K562 (cell line): ENCODE results near the gene MTA2. TPM values are rescaled to one million over a fixed set of nuclear protein-coding genes. Genes with fewer than 3 reads are reported as not detected.

Experiments
- FOXJ3 ChIP-seq: sonication (generic); formaldehyde crosslinking; IDR thresholded peaks from 2 replicates; pipeline ENCODE4 v1.4.0; 2020; ENCODE audit warnings: mild to moderate bottlenecking, missing genetic modification reagents
- FOXO4 ChIP-seq: fragments of 450-650 bp; formaldehyde crosslinking; IDR thresholded peaks from 2 replicates; pipeline ENCODE4 v1.4.0; 2020; ENCODE audit warnings: mild to moderate bottlenecking, moderate library complexity
- GTF3C2 ChIP-seq: IDR thresholded peaks from 3 replicates; pipeline ENCODE4 v1.6.1; 2011; ENCODE audit warnings: borderline replicate concordance, mild to moderate bottlenecking, moderate library complexity; ENCODE audit not compliant: insufficient read length; ENCODE audit errors: extremely low read depth
- HMGN3 ChIP-seq: IDR thresholded peaks from 2 replicates; pipeline ENCODE4 v1.6.1; 2011; ENCODE audit warnings: borderline replicate concordance, low read depth, mild to moderate bottlenecking, mixed read lengths, low read length; ENCODE audit not compliant: insufficient read length; ENCODE audit errors: extremely low read depth
- HNRNPL ChIP-seq: fragments of 200-400 bp; formaldehyde crosslinking; IDR thresholded peaks from 2 replicates; pipeline ENCODE4 v1.6.1; 2017; ENCODE audit warnings: low read depth, mild to moderate bottlenecking, low read length
- MXI1 ChIP-seq: IDR thresholded peaks from 2 replicates; pipeline ENCODE4 v1.6.1; 2011; ENCODE audit warnings: low read depth, mild to moderate bottlenecking, improper control_type of control experiment, low read length
- NR3C1 ChIP-seq: sonication (generic); formaldehyde crosslinking; IDR thresholded peaks from 2 replicates; pipeline ENCODE4 v1.8.1; 2022; ENCODE audit warnings: missing genetic modification reagents
- PBX2 ChIP-seq, 2 experiments: IDR thresholded peaks in 1 of 2; conservative IDR thresholded peaks in 1 of 2; 2 replicates each; pipeline ENCODE4 v1.6.1; 2016; ENCODE audit warnings: low read depth in 2 of 2, mild to moderate bottlenecking in 1 of 2, missing compliant biosample characterization in 1 of 2, missing genetic modification characterization in 1 of 2, moderate library complexity in 1 of 2
- RNF2 ChIP-seq: sonication (generic); IDR thresholded peaks from 2 replicates; pipeline ENCODE4 v1.6.1; 2016
- TEAD1 ChIP-seq, 2 experiments: fragments of 450-650 bp in 1 of 2; sonication (generic) in 1 of 2; formaldehyde crosslinking; IDR thresholded peaks; 2 replicates each; pipeline versions ENCODE4 v1.4.0 to v1.8.0; 2020 to 2022; ENCODE audit warnings: mild to moderate bottlenecking in 2 of 2, missing genetic modification reagents in 1 of 2
- THAP7 ChIP-seq: fragments of 250-450 bp; sonication (Bioruptor Pico); IDR thresholded peaks from 2 replicates; pipeline ENCODE4 v1.5.0; 2021
- ZNF143 ChIP-seq: sonication (generic); formaldehyde crosslinking; IDR thresholded peaks from 2 replicates; pipeline ENCODE4 v1.9.0; 2022; ENCODE audit warnings: mild to moderate bottlenecking, missing genetic modification reagents
- polyA plus RNA-seq, 8 experiments: library from polyadenylated mRNA; depleted of rRNA in 4 of 8; stranded (reverse) in 5 of 8; unstranded in 3 of 8; fragments of >200 nt; fragmentation: Nextera tagmentation in 2 of 8; fragmentation: Illumina TruSeq in 1 of 8; extraction: Ambion mirVana in 2 of 8; extraction: Trizol in 1 of 8; gene quantifications; 2 replicates each; pipeline versions ENCODE4 v1.2.1 to v1.2.3, GENCODE V29; 2011 to 2014; ENCODE audit warnings: inconsistent platforms in 1 of 8, missing spikeins in 1 of 8
- total RNA-seq, 7 experiments: library from RNA; depleted of rRNA in 6 of 7; stranded (reverse); fragments of >200 nt in 6 of 7; fragmentation: Illumina TruSeq in 2 of 7; extraction: Trizol in 2 of 7; gene quantifications; 2 replicates each; pipeline versions ENCODE4 v1.2.1 to v1.2.3, GENCODE V29; 2011 to 2021; ENCODE audit warnings: low replicate concordance in 1 of 7
- TF ChIP-seq, protein P1 (sequence below): fragments of 250-450 bp; sonication (Bioruptor Pico); IDR thresholded peaks from 2 replicates; pipeline ENCODE4 v1.5.0; 2022; ENCODE audit warnings: mild to moderate bottlenecking
- TF ChIP-seq, protein P2 (sequence below): sonication (generic); formaldehyde crosslinking; IDR thresholded peaks from 2 replicates; pipeline ENCODE4 v1.8.1; 2022; ENCODE audit warnings: missing genetic modification reagents

The MTA2 gene
- total and polyA plus RNA-seq, 9 of the 15 experiments (the other 6 are each of a cell fraction or from before 2014, with no cell fraction given), result 6.2 to 220 (median 172) TPM

- TF ChIP-seq GTF3C2 (no peak), NR3C1 (no peak), PBX2 (CRISPR knock-in tag; IDR thresholded peaks at IDR 0.05; ENCODE audit: low read depth) (no peak), PBX2 (tag; conservative IDR thresholded peaks at IDR 0.05; ENCODE audit: low read depth) (no peak), RNF2 (no peak), HMGN3 (no peak), MXI1 (no peak), TEAD1 (CRISPR knock-in tag; IDR thresholded peaks at IDR 0.05) (no peak), FOXO4 (CRISPR knock-in tag) (no peak), HNRNPL (0 out of 2 replicates have a peak, but pooled peaks have one; percentile 34), FOXJ3 (CRISPR knock-in tag) (no peak), ZNF143 (CRISPR knock-in tag) (0 out of 2 replicates have a peak, but pooled peaks have one; percentile 19), THAP7 (no peak)
- TF ChIP-seq, protein P1, sequence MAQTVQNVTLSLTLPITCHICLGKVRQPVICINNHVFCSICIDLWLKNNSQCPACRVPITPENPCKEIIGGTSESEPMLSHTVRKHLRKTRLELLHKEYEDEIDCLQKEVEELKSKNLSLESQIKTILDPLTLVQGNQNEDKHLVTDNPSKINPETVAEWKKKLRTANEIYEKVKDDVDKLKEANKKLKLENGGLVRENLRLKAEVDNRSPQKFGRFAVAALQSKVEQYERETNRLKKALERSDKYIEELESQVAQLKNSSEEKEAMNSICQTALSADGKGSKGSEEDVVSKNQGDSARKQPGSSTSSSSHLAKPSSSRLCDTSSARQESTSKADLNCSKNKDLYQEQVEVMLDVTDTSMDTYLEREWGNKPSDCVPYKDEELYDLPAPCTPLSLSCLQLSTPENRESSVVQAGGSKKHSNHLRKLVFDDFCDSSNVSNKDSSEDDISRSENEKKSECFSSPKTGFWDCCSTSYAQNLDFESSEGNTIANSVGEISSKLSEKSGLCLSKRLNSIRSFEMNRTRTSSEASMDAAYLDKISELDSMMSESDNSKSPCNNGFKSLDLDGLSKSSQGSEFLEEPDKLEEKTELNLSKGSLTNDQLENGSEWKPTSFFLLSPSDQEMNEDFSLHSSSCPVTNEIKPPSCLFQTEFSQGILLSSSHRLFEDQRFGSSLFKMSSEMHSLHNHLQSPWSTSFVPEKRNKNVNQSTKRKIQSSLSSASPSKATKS (CRISPR knock-in tag), result no peak
- TF ChIP-seq, protein P2, sequence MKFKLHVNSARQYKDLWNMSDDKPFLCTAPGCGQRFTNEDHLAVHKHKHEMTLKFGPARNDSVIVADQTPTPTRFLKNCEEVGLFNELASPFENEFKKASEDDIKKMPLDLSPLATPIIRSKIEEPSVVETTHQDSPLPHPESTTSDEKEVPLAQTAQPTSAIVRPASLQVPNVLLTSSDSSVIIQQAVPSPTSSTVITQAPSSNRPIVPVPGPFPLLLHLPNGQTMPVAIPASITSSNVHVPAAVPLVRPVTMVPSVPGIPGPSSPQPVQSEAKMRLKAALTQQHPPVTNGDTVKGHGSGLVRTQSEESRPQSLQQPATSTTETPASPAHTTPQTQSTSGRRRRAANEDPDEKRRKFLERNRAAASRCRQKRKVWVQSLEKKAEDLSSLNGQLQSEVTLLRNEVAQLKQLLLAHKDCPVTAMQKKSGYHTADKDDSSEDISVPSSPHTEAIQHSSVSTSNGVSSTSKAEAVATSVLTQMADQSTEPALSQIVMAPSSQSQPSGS (CRISPR knock-in tag), result no peak
These were observed 45.4 kb downstream of the MTA2 start (continued) for GRCh38 chr11:62556108-62556874.
